Calu3 (cell line): ENCODE measurements around the gene SCRT2. TPM values are rescaled to one million over a fixed set of nuclear protein-coding genes. Genes with fewer than 3 reads are reported as not detected.
A peak's percentile ranks its signal among the peaks of the same experiment; 100 is the strongest.

ENCODE experiments used
- BruUV-seq: library from RNA; stranded (reverse); fragments of 400-500 nt; replicated peaks from 2 replicates; lab custom pipeline; 2021; lab: Mats Ljungman, UMichigan
- CTCF ChIA-PET: fragments of 300-600 bp; sonication (Branson Sonifier 250); formaldehyde crosslinking; loops from one replicate; lab custom pipeline; 2022; ENCODE audit warnings: antibody characterized with exemption; lab: Charles Lee
- DNase-seq: peaks from one replicate; pipeline ENCODE4 v3.0.0; 2022
- H3K27ac Mint-ChIP-seq: one replicate; pipeline ENCODE4 v1.8.0; 2022; ENCODE audit warnings: mixed read lengths; ENCODE audit not compliant: unreplicated experiment
- H3K27me3 Mint-ChIP-seq: one replicate; pipeline ENCODE4 v1.8.0; 2022; ENCODE audit warnings: mixed read lengths; ENCODE audit not compliant: unreplicated experiment
- H3K36me3 Mint-ChIP-seq: one replicate; pipeline ENCODE4 v1.8.0; 2022; ENCODE audit warnings: mild to moderate bottlenecking, moderate library complexity, mixed read lengths; ENCODE audit not compliant: insufficient read depth, unreplicated experiment
- H3K4me1 Mint-ChIP-seq: one replicate; pipeline ENCODE4 v1.8.0; 2022; ENCODE audit warnings: mild to moderate bottlenecking, low read depth, mixed read lengths; ENCODE audit not compliant: unreplicated experiment
- H3K4me3 Mint-ChIP-seq: one replicate; pipeline ENCODE4 v1.8.0; 2022; ENCODE audit warnings: mild to moderate bottlenecking, low read depth, moderate library complexity, mixed read lengths; ENCODE audit not compliant: unreplicated experiment
- H3K9me3 Mint-ChIP-seq: one replicate; pipeline ENCODE4 v1.8.0; 2022; ENCODE audit warnings: low read depth, mixed read lengths; ENCODE audit not compliant: unreplicated experiment
- intact Hi-C: fragments of 100-400 bp; cut with micrococcal nuclease; formaldehyde crosslinking; loops from one replicate; pipeline ENCODE4 v1.10.0; 2022; ENCODE audit not compliant: unreplicated experiment
- total RNA-seq: library from RNA; stranded (reverse); gene quantifications from 2 replicates; pipeline ENCODE4 v1.2.3, GENCODE V29; 2022
- TF ChIP-seq, protein P1 (sequence below): fragments of 200-600 bp; IDR thresholded peaks from one replicate; pipeline ENCODE4 v1.8.0; 2022; ENCODE audit warnings: antibody characterized with exemption; ENCODE audit not compliant: unreplicated experiment

Gene SCRT2
- total RNA-seq, 1 experiment from 2014 or later = not detected

DNA sequence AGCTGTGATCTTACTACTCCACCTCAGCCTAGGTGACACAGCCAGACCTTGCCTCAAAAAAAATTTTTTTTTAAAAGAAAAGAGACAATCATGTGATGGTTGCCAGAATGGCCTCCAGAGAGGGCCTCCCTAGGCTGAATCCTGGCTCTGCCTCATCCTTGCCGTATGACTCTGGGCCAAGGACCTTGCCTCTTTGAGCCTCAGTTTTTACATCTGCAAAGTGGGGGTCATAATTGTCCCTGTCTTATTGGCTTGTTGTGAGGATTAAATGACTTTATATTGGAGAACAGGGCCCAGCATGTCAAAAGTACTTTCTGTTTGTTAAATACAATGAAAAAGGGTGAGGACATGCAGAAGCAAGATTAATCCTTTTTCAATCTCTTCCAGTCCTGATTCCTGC lies 37.0 kb downstream of the SCRT2 start:
- no peak for DNase-seq
- no peaks in the 10 kb centered on the region for H3K36me3 Mint-ChIP-seq
- H3K27ac Mint-ChIP-seq = no peak overlapping the region
- BruUV-seq = no TSS peak
- H3K4me1 Mint-ChIP-seq = no peaks in the 10 kb centered on the region
- CTCF ChIA-PET = interaction anchor here (0.6 to 0.7 kb wide), 2 partner anchors 48 to 78 kb away, joined by 3 to 5 read pairs; no protein-coding TSS in a partner anchor
- intact Hi-C loops = no loop called here
- TF ChIP-seq, protein P1, sequence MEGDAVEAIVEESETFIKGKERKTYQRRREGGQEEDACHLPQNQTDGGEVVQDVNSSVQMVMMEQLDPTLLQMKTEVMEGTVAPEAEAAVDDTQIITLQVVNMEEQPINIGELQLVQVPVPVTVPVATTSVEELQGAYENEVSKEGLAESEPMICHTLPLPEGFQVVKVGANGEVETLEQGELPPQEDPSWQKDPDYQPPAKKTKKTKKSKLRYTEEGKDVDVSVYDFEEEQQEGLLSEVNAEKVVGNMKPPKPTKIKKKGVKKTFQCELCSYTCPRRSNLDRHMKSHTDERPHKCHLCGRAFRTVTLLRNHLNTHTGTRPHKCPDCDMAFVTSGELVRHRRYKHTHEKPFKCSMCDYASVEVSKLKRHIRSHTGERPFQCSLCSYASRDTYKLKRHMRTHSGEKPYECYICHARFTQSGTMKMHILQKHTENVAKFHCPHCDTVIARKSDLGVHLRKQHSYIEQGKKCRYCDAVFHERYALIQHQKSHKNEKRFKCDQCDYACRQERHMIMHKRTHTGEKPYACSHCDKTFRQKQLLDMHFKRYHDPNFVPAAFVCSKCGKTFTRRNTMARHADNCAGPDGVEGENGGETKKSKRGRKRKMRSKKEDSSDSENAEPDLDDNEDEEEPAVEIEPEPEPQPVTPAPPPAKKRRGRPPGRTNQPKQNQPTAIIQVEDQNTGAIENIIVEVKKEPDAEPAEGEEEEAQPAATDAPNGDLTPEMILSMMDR = no peak
- H3K27me3 Mint-ChIP-seq = peaks cover 60% of the 10 kb centered on the region
- no peaks in the 10 kb centered on the region for H3K9me3 Mint-ChIP-seq
- no peak overlapping the region for H3K4me3 Mint-ChIP-seq

GRCh38 chr20:637559-637958 lies 38.0 kb downstream of the SCRT2 start:
- peaks cover 62% of the 10 kb centered on the region for H3K27me3 Mint-ChIP-seq
- DNase-seq = no peak
- CTCF ChIA-PET = interaction anchor here (0.6 kb wide), 1 partner anchor 76 kb away, joined by 3 read pairs; no protein-coding TSS in a partner anchor

GRCh38 chr20:635893-636338 lies 39.7 kb downstream of the SCRT2 start:
- H3K4me3 Mint-ChIP-seq = no peak overlapping the region
- DNase-seq = peak; percentile 20
- H3K4me1 Mint-ChIP-seq = no peaks in the 10 kb centered on the region
- no TSS peak for BruUV-seq
- no peaks in the 10 kb centered on the region for H3K36me3 Mint-ChIP-seq
- intact Hi-C loops = no loop called here
- no peak overlapping the region for H3K27ac Mint-ChIP-seq
- TF ChIP-seq, protein P1 = no peak
- H3K27me3 Mint-ChIP-seq = peaks cover 62% of the 10 kb centered on the region
- CTCF ChIA-PET = no interaction called here
- H3K9me3 Mint-ChIP-seq = no peaks in the 10 kb centered on the region

More at GRCh38 chr20:637559-637958, 38.0 kb downstream of the SCRT2 start:
- Mint-ChIP-seq H3K36me3 (no peaks in the 10 kb centered on the region), H3K4me3 (no peak overlapping the region), H3K9me3 (no peaks in the 10 kb centered on the region), H3K4me1 (no peaks in the 10 kb centered on the region), H3K27ac (no peak overlapping the region)
- no TSS peak for BruUV-seq
- TF ChIP-seq, protein P1 = no peak
- intact Hi-C loops = no loop called here

GRCh38 chr20:635028-635892 lies 40.3 kb downstream of the SCRT2 start:
- no peak for DNase-seq
- no TSS peak for BruUV-seq
- intact Hi-C loops = no loop called here
- Mint-ChIP-seq H3K36me3 (no peaks in the 10 kb centered on the region), H3K27me3 (peaks cover 59% of the 10 kb centered on the region), H3K4me1 (no peaks in the 10 kb centered on the region), H3K4me3 (no peak overlapping the region), H3K27ac (no peak overlapping the region), H3K9me3 (no peaks in the 10 kb centered on the region)
- TF ChIP-seq, protein P1 = no peak
- CTCF ChIA-PET = interaction anchor here (0.6 kb wide), 1 partner anchor 312 kb away, joined by 4 read pairs; no protein-coding TSS in a partner anchor
